GM12878 (cell line): Measurements from ENCODE around the gene C9orf78. TPM values are rescaled to one million over a fixed set of nuclear protein-coding genes. Genes with fewer than 3 reads are reported as not detected.

ENCODE experiments used
- ASH2L ChIP-seq: fragments of 300-600, 200-600 bp; sonication (generic); IDR thresholded peaks from 2 replicates; pipeline ENCODE4 v1.6.1; 2017; ENCODE audit warnings: low read depth, mild to moderate bottlenecking, borderline replicate concordance
- CEBPB ChIP-seq, 2 experiments: fragments of 150-350 bp in 1 of 2; IDR thresholded peaks; 2 replicates each; pipeline ENCODE4 v1.6.1; 2012 to 2014; ENCODE audit warnings: low read depth in 2 of 2, low read length in 2 of 2, borderline replicate concordance in 1 of 2, inconsistent platforms in 1 of 2
- CEBPZ ChIP-seq: fragments of 150-350 bp; IDR thresholded peaks from 2 replicates; pipeline ENCODE4 v1.6.1; 2016; ENCODE audit warnings: low read depth, low read length
- EED ChIP-seq: sonication (generic); IDR thresholded peaks from 2 replicates; pipeline ENCODE4 v1.6.1; 2016; ENCODE audit warnings: antibody characterized with exemption, low read depth
- EGR1 ChIP-seq, 2 experiments: IDR thresholded peaks; 1 replicate in 1 of 2; 2 replicates in 1 of 2; pipeline ENCODE4 v1.6.1; 2011 to 2012; ENCODE audit warnings: low read depth in 2 of 2, low read length in 2 of 2, borderline replicate concordance in 1 of 2, mild to moderate bottlenecking in 1 of 2, moderate library complexity in 1 of 2
- HDGF ChIP-seq: fragments of 450-650 bp; IDR thresholded peaks from 2 replicates; pipeline ENCODE4 v1.6.1; 2016; ENCODE audit warnings: antibody characterized with exemption
- IKZF2 ChIP-seq, 2 experiments: fragments of 450-650 bp; IDR thresholded peaks; 2 replicates each; pipeline ENCODE4 v1.6.1; 2017; ENCODE audit warnings: mild to moderate bottlenecking in 2 of 2, moderate library complexity in 2 of 2
- MLLT1 ChIP-seq: fragments of 450-650 bp; IDR thresholded peaks from 2 replicates; pipeline ENCODE4 v1.6.1; 2016; ENCODE audit warnings: mild to moderate bottlenecking
- PML ChIP-seq: IDR thresholded peaks from 2 replicates; pipeline ENCODE4 v1.6.1; 2012; ENCODE audit warnings: low read length, inconsistent platforms
- POU2F2 ChIP-seq: IDR thresholded peaks from 3 replicates; pipeline ENCODE4 v1.6.1; 2011; ENCODE audit warnings: low read depth, mild to moderate bottlenecking, low read length, borderline replicate concordance
- RUNX3 ChIP-seq: IDR thresholded peaks from 2 replicates; pipeline ENCODE4 v1.6.1; 2012; ENCODE audit warnings: low read length, inconsistent platforms
- SIN3A ChIP-seq: IDR thresholded peaks from 2 replicates; pipeline ENCODE4 v1.6.1; 2012; ENCODE audit warnings: low read depth, low read length, improper control_type of control experiment
- STAT1 ChIP-seq: fragments of 450-650 bp; conservative IDR thresholded peaks from 2 replicates; pipeline ENCODE4 v1.6.1; 2014; ENCODE audit warnings: antibody characterized with exemption, mild to moderate bottlenecking
- SUZ12 ChIP-seq: fragments of 200-600 bp; sonication (generic); IDR thresholded peaks from one replicate; pipeline ENCODE4 v1.6.1; 2018; ENCODE audit warnings: antibody characterized with exemption, mild to moderate bottlenecking; ENCODE audit not compliant: unreplicated experiment
- ZBTB33 ChIP-seq: fragments of 450-650 bp; IDR thresholded peaks from 2 replicates; pipeline ENCODE4 v1.6.1; 2017; ENCODE audit warnings: mild to moderate bottlenecking
- polyA plus RNA-seq, 11 experiments: library from polyadenylated mRNA; depleted of rRNA in 4 of 11; unstranded in 6 of 11; stranded (reverse) in 5 of 11; fragments of >200 nt; fragmentation: Nextera tagmentation in 4 of 11; fragmentation: Illumina TruSeq in 1 of 11; extraction: Ambion mirVana in 4 of 11; extraction: Trizol in 1 of 11; gene quantifications; 1 replicate in 1 of 11; 2 replicates in 10 of 11; pipeline versions ENCODE4 v1.2.1 to v1.2.3, GENCODE V29; 2011 to 2016; ENCODE audit warnings: inconsistent platforms in 2 of 11, missing spikeins in 2 of 11, low read depth in 1 of 11
- total RNA-seq, 4 experiments: library from RNA; depleted of rRNA in 3 of 4; stranded (reverse); fragments of >200 nt in 3 of 4; fragmentation: Illumina TruSeq in 1 of 4; extraction: Trizol in 1 of 4; gene quantifications; 2 replicates each; pipeline versions ENCODE4 v1.2.1 to v1.2.3, GENCODE V29; 2013 to 2021

Gene C9orf78
- total and polyA plus RNA-seq, 10 of the 15 experiments (the other 5 are each of a cell fraction or from before 2014, with no cell fraction given), result 23.0 to 60.9 (median 47.5) TPM

- no peak for TF ChIP-seq STAT1
- no peak for TF ChIP-seq CEBPZ
- no peak for TF ChIP-seq POU2F2
- no peak for TF ChIP-seq CEBPB (IDR thresholded peaks at IDR 0.05; ENCODE audit: borderline replicate concordance in 1 of 2, low read depth in 2 of 2, low read length in 2 of 2)
- no peak for TF ChIP-seq SUZ12
- no peak for TF ChIP-seq MLLT1
- TF ChIP-seq RUNX3, result no peak
- TF ChIP-seq EGR1 (IDR thresholded peaks at IDR 0.05; ENCODE audit: borderline replicate concordance in 1 of 2, low read depth in 2 of 2, low read length in 2 of 2), result no peak
- TF ChIP-seq HDGF, result no peak
- no peak for TF ChIP-seq IKZF2 (IDR thresholded peaks at IDR 0.05)
- no peak for TF ChIP-seq EED
- TF ChIP-seq PML, result no peak
- no peak for TF ChIP-seq SIN3A
- TF ChIP-seq ASH2L, result no peak
- TF ChIP-seq ZBTB33, result no peak
Observed at GRCh38 chr9:129781131-129781530, 53.9 kb downstream of the C9orf78 start (continued).
